Lower leg skin (tissue), 4 donors: ENCODE data around the gene NUMB. TPM values are rescaled to one million over a fixed set of nuclear protein-coding genes. Genes with fewer than 3 reads are reported as not detected.

Experiments
- DNase-seq, 2 donors: peaks; one replicate each; pipeline ENCODE4 v3.0.0-alpha.2; 2019; ENCODE audit warnings: low spot score in 2 of 2
- H3K4me3 ChIP-seq: fragments of 200-600 bp; sonication (generic); 2 replicates; pipeline ENCODE4 v1.5.1; 2017; ENCODE audit warnings: mild to moderate bottlenecking, low read depth; ENCODE audit not compliant: poor library complexity, severe bottlenecking
- CTCF ChIP-seq, 3 donors: fragments of 450-650 bp; IDR thresholded peaks; one replicate each; pipeline ENCODE4 v1.5.1; 2016; ENCODE audit warnings: antibody characterized with exemption in 3 of 3, mild to moderate bottlenecking in 3 of 3, moderate library complexity in 2 of 3
- POLR2A ChIP-seq, 2 donors: fragments of 450-650 bp; IDR thresholded peaks; one replicate each; pipeline ENCODE4 v1.6.1; 2016 to 2017; ENCODE audit warnings: antibody characterized with exemption in 2 of 2, mild to moderate bottlenecking in 1 of 2, moderate library complexity in 1 of 2
- WGBS, 2 donors: methylation state at CpG; one replicate each; pipeline ENCODE4 v1.1.5; 2018; 5-methylcytosine and 5-hydroxymethylcytosine counted together
- intact Hi-C: fragments of 100-400 bp; cut with DNase I; formaldehyde crosslinking; loops from one replicate; pipeline ENCODE4 v1.15.0; 2023; ENCODE audit warnings: low total_unique reads
- total RNA-seq, 4 donors: library from RNA; depleted of rRNA; stranded (reverse); fragments of >200 nt; gene quantifications; one replicate each; pipeline ENCODE4 v1.1.0, GENCODE V29; 2016

NUMB gene
- total RNA-seq, 4 donors from 2014 or later = 30.3 to 69.0 (median 43.2) TPM

- TF ChIP-seq POLR2A (IDR thresholded peaks at IDR 0.05) = no peak
- H3K4me3 ChIP-seq = no peak overlapping the region
- peak; percentile 46 to 56 for DNase-seq
- intact Hi-C loops = no loop called here
- 57 to 58% methylated on average over 6 of the region's 6 CpGs for WGBS, 2 donors
Measured at GRCh38 chr14:73477618-73478266, 19.4 kb upstream of the NUMB start.

GRCh38 chr14:73476451-73476931 is 18.1 kb upstream of the NUMB start:
- 45 to 48% methylated on average over 3 of the region's 3 CpGs for WGBS, 2 donors
- intact Hi-C loops = no loop called here
- no peak overlapping the region for H3K4me3 ChIP-seq
- DNase-seq = peak in 1 of 2 donors; percentile 62
- no peak for TF ChIP-seq POLR2A (IDR thresholded peaks at IDR 0.05)
- TF ChIP-seq CTCF (IDR thresholded peaks at IDR 0.05) = no peak

- intact Hi-C loops = loop anchor here (5.0 kb wide), 1 partner anchor 298 kb away; no protein-coding TSS in a partner anchor
- 63 to 73% methylated on average over 4 of the region's 4 CpGs for WGBS, 2 donors
- H3K4me3 ChIP-seq = no peak overlapping the region
- no peak for TF ChIP-seq CTCF (IDR thresholded peaks at IDR 0.05)
- TF ChIP-seq POLR2A (IDR thresholded peaks at IDR 0.05) = no peak
- DNase-seq = no peak
Measured at GRCh38 chr14:73474952-73475351, 16.6 kb upstream of the NUMB start.

- intact Hi-C loops = loop anchor here (5.0 kb wide), 1 partner anchor 295 kb away; no protein-coding TSS in a partner anchor
- DNase-seq = peak in 1 of 2 donors; percentile 66
- TF ChIP-seq CTCF (IDR thresholded peaks at IDR 0.05) = peak in 1 of 3 donors; percentile 40
- TF ChIP-seq POLR2A (IDR thresholded peaks at IDR 0.05) = no peak
- WGBS, 2 donors = 56 to 58% methylated on average over 18 of the region's 18 CpGs
- no peak overlapping the region for H3K4me3 ChIP-seq
Measured at GRCh38 chr14:73472185-73473114, 14.1 kb upstream of the NUMB start.

- intact Hi-C loops = loop anchor here (5.0 kb wide), 1 partner anchor 294 kb away; no protein-coding TSS in a partner anchor
- no peak for TF ChIP-seq CTCF (IDR thresholded peaks at IDR 0.05)
- no peak for TF ChIP-seq POLR2A (IDR thresholded peaks at IDR 0.05)
Measured at GRCh38 chr14:73471582-73472184, 13.3 kb upstream of the NUMB start.

More at GRCh38 chr14:73471582-73472184, 13.3 kb upstream of the NUMB start:
- WGBS, 2 donors = 63 to 65% methylated on average over 6 of the region's 6 CpGs
- peak in 1 of 2 donors; percentile 31 for DNase-seq
- no peak overlapping the region for H3K4me3 ChIP-seq
